Endothelial cell of hepatic sinusoid (primary cell): ENCODE measurements around the gene NCOR1.
"Not testable (repeated sequence)": the region's sequence is repeated elsewhere in the genome, so short reads cannot be mapped to it uniquely, and the experiment has no call there.

Experiments used
- in situ Hi-C: cut with HindIII; loops from 2 replicates; pipeline ENCODE4 v1.10.0; 2017; ENCODE audit warnings: low sequenced_read_pairs

Gene NCOR1

DNA sequence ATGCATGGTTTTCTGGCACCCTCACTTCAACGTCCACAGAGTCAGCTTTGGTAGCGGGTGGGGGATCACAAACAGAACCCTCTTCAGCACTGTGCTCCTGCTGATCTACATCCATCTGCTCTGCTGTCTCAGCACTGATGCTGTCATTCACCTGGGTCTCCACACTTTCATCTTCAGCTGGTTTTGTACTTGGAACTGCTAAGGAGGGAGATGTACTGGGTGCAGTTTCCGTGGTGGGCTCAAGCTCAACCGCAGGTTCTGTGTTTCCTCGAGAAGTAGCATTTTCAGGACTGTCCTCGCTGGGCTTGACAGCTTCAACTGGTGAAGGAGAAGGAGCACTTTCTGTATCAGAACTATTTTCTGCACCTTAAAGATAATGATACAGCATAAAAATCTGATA is 113.9 kb downstream of the NCOR1 start:
- in situ Hi-C loops, result no loop called here

- in situ Hi-C loops, result no loop called here
These were observed 114.5 kb downstream of the NCOR1 start for GRCh38 chr17:16100737-16101400.

DNA sequence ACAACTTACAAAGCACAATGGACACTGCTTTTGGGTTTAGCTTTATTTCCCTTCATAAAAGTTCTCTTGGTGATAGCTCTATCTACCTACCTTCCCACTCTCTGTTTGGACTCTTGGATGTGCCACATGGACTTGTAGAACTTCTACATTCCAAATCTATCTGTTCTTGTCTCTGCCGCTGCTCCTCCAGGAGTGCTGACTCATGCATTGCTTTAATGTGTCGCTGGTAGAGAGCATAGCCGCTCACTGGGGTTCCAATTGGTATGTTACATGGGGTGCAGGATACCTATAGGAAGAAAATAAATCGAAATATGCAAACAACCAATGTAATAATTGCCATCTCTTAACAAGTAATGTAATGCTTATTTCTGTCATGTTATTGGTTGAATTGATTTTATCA is 123.6 kb downstream of the NCOR1 start:
- in situ Hi-C loops, result no loop called here

DNA sequence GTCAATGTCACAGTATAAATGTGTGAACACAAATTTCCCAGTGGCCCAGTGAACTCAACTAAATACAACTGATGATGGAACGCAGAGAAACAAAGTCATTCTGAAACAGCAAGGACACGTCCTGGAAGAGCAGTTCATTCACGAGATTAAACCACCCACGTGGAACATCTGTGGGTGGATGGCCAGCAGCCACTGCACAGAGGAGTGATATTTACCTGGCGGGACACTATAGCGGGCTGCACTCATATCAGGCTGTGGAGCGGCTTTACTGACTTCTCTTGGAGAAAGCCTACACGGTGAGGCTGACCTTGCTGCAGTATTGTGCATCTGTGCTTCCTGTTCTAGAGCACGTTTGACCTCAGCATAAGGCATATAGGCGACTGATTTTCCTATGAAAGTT is 128.4 kb downstream of the NCOR1 start:
- in situ Hi-C loops, result no loop called here

GRCh38 chr17:16085066-16085699 is 130.2 kb downstream of the NCOR1 start:
- in situ Hi-C loops, result no loop called here

- in situ Hi-C loops, result no loop called here
These were observed 132.1 kb downstream of the NCOR1 start for GRCh38 chr17:16083223-16083622.

- in situ Hi-C loops, result no loop called here
These were observed 133.7 kb downstream of the NCOR1 start for GRCh38 chr17:16081507-16082087.

DNA sequence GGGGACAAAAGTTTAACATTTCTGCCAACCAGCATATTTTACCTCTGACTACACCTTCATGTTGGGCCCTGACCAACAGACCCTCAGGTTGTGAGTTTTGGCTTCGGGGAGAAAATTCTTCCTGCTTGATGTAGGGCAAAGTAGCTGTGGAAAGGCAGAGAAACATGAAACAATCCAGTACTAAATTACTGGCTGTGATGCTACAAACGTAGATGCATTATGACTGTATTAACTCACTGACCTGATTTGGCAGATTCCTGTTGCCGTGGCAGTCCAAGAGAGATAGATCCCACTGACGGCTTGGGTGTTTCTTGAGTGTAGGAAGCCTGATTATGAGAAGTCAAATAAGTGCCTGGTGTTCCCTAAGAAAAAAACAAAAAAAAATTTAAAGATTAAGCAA is 135.0 kb downstream of the NCOR1 start:
- in situ Hi-C loops, result no loop called here

DNA sequence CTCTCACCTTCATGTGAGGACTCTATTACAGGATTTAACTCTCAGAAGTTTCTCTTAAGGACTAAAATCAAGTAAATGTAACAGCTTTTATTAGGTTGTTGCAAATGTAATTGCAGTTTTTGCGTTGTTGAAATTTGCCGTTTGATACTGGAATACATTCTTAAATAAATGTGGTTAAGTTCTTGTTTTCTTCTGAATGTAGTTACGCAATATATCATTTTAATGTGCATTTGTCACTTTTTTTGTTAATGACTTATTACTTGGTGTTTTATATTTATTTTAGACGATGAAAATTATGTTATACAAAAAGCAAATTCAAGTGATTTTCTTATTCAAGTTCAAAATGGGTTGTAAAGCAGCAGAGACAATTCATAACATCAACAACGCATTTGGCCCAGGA is 139.4 kb downstream of the NCOR1 start:
- in situ Hi-C loops, result no loop called here

DNA sequence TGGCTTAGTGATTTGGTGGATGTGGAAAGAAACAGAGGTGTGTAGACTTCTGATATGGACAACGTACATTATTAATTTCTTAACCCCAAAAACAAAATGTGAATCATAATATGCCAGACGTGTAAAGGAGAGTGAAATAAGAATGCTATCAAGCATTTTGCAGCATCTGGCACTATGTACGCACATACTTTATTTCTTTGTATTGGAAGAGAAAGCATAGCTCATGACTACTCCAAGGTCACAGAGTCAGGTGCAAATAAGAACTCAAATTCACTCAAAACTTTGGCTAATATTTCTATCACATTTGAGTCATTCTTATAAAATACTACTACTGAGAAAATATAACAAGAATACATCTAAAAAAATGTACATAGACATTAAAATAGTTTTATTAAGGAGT is 140.9 kb downstream of the NCOR1 start:
- in situ Hi-C loops, result no loop called here

DNA sequence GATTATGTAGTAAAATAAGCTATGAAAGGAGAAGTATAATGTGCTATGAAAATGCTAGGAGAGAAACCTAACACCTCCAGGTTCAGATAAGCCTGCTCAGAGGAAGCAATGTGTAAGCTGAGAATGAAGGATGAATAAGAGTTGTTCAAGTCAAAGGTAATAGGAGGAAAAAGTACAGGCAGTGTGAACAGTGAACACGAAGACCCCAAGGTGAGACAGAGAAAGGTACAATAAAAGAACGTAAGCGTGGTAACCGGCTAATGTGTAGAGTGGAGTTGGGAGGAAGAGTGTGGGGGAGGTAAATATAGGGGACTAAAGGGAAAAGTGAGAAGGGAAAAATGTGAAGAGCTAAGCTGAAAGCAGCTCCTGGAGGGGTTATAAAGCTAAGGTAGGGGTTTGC is 141.5 kb downstream of the NCOR1 start:
- in situ Hi-C loops, result no loop called here

- in situ Hi-C loops, result no loop called here
These were observed 143.3 kb downstream of the NCOR1 start for GRCh38 chr17:16072031-16072430.

GRCh38 chr17:16068323-16068722 is 147.0 kb downstream of the NCOR1 start:
- in situ Hi-C loops, result no loop called here

DNA sequence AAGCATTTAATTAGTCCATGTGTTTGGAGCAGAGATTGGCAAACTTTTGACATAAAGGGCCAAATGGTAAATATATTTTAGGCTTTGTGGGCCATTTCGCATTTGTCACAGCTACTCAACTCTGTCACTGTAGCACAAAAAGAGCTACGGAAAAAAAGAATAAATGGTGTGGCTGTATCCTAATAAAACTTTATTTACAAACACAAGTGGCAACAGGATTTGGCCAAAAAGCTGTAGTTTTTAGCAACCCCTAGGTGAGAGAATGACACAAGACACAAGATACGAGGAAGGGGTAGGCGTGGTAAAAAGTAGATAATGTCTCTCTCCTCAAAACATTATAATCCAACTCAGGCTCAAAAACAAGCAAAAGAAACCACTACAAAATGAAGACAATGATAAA is 149.2 kb downstream of the NCOR1 start:
- in situ Hi-C loops, result no loop called here

GRCh38 chr17:16061631-16062030 is 153.7 kb downstream of the NCOR1 start:
- in situ Hi-C loops, result no loop called here

DNA sequence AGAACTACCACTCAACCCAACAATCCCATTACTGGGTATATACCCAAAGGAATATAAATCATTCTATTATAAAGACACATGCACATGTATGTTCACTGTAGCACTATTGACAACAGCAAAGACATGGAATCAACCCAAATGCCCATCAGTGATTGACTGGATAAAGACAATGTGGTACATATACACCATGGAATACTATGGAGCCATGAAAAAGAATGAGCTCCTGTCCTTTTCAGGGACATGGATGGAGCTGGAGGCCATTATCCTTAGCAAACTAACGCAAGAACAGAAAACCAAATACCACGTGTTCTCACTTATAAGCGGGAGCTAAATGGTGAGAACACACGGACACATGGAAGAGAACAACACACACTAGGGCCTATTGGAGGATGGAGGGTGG is 160.2 kb downstream of the NCOR1 start:
- in situ Hi-C loops, result not testable (repeated sequence)

DNA sequence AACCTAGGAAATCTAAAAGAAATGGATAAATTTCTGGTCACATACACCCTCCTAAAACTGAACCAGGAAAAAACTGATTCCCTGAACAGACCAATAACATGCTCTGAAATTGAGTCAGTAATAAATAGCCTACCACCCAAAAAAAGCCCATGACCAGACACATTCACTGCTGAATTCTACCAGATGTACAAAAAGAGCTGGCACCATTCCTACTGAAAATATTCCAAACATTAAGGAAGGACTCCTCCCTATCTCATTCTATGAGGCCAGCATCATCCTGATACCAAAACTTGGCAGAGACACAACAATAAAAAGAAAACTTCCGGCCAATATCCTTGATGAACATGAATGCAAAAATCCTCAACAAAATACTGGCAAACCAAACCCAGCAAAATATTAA is 162.8 kb downstream of the NCOR1 start:
- in situ Hi-C loops, result no loop called here

DNA sequence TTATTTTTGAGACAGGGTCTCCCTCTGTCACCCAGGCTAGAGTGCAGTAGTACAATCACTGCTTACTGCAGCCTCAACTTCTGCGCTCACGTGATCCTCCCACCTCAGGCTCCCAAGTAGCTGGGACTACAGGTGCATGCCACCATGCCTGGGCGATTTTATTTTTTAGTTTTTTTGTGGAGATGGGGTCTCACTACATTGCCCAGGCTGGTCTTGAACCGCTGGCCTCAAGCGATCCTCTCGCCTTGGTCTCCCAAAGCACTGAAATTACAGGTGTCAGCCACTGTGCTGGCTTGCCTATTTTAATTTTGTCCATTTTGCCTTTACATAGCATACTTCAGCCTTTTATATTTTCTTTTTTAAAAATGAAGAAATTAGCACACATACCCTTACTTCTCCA is 164.5 kb downstream of the NCOR1 start:
- in situ Hi-C loops, result no loop called here

GRCh38 chr17:16048811-16049449 is 166.4 kb downstream of the NCOR1 start:
- in situ Hi-C loops, result no loop called here

- in situ Hi-C loops, result no loop called here
These were observed 168.4 kb downstream of the NCOR1 start for GRCh38 chr17:16046966-16047365.

DNA sequence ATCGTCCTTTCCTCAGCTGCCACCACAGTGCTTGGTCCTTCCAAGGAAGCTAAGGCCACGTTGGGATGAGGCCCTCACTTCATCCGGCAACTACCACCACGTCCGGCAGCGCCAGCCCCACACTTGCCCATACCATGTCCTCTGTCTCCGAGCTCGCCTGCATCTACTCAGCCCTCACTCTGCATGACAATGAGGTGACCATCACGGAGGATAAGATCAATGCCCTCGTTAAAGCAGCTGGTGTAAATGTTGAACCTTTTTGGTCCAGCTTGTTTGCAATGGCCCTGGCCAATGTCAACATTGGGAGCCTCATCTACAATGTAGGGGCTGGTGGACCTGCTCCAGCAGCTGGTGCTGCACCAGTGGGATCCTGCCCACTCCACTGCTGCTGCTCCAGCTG is 170.8 kb downstream of the NCOR1 start:
- in situ Hi-C loops, result no loop called here

- in situ Hi-C loops, result no loop called here
These were observed 174.6 kb downstream of the NCOR1 start for GRCh38 chr17:16040710-16041251.
